ENCODE data around the gene MACF1.

DNA sequence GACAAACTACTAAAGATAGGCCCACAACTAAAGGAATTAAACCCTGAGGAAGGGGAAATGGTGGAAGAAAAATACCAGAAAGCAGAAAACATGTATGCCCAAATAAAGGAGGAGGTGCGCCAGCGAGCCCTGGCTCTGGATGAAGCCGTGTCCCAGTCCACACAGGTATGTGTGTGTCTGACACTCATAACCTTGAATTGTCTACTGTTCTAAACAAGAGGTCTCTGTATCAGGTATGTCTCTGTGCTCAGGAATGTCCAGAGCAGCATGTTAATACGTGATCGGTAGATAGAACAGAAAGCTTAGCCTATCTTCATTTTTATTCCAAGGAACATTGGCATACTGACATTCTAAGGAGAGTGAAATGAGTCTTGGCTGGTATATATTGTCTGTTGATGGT lies 231.1 kb downstream of the MACF1 start:
- TF ChIP-seq, protein P1, sequence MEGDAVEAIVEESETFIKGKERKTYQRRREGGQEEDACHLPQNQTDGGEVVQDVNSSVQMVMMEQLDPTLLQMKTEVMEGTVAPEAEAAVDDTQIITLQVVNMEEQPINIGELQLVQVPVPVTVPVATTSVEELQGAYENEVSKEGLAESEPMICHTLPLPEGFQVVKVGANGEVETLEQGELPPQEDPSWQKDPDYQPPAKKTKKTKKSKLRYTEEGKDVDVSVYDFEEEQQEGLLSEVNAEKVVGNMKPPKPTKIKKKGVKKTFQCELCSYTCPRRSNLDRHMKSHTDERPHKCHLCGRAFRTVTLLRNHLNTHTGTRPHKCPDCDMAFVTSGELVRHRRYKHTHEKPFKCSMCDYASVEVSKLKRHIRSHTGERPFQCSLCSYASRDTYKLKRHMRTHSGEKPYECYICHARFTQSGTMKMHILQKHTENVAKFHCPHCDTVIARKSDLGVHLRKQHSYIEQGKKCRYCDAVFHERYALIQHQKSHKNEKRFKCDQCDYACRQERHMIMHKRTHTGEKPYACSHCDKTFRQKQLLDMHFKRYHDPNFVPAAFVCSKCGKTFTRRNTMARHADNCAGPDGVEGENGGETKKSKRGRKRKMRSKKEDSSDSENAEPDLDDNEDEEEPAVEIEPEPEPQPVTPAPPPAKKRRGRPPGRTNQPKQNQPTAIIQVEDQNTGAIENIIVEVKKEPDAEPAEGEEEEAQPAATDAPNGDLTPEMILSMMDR (IDR thresholded peaks at IDR 0.05; ENCODE audit: low read depth, low read length) = no peak
- no peak for TF ChIP-seq POLR2A (IDR thresholded peaks at IDR 0.05; ENCODE audit: extremely low read depth, insufficient read length)
- TF ChIP-seq MYC (IDR thresholded peaks at IDR 0.05; ENCODE audit: low read depth, low read length) = no peak

Measured in NB4 (cell line).